Measurements from ENCODE around the gene C2CD4D.

DNA sequence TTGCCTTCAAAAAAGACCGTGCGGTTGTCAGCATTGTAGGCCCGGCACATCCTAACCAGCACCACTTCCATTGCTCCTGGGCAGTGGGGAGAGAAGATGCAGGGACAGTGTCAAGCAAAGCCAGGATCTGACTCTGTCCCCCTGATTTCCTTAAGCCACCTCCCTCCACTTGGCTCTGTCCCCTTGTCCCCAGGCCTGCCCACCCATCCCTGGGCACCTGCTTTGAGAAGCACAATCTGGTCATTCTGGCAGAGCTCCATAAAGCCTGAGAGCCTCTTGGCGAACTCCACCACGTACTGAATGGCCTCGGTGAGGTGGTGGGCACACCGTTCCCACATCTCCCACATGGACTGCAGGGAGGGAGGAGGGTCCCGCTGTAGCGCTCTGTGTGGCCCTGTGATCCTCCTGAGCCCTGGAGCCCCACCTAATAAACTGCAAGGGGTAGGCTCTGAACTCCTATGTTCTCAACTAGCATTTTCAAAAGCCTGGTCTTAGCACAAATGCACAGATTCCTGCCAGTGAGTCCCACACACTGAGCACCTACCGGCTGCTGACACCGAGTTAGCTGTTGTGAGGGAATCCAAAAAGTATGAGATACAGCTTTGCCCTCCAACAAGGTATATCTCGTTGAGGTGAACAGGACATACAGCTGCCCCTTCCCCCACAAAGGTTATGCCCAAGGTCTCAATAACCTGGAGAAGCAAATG, 26.2 kb downstream of the C2CD4D start:
- TF ChIP-seq SALL2 (tag by site-specific recombination; IDR thresholded peaks at IDR 0.05; ENCODE audit: borderline replicate concordance) (no peak), ZNF626 (tag by site-specific recombination; IDR thresholded peaks at IDR 0.05) (no peak), EGR2 (tag by site-specific recombination; IDR thresholded peaks at IDR 0.05; ENCODE audit: low read depth) (no peak), ZNF843 (tag by site-specific recombination; IDR thresholded peaks at IDR 0.05) (no peak), ZNF155 (tag by site-specific recombination; IDR thresholded peaks at IDR 0.05) (no peak), ZBTB7A (tag by site-specific recombination; IDR thresholded peaks at IDR 0.05; ENCODE audit: low read depth) (no peak), ZNF561 (tag by site-specific recombination; IDR thresholded peaks at IDR 0.05; ENCODE audit: borderline replicate concordance) (no peak), ZFP37 (tag by site-specific recombination; IDR thresholded peaks at IDR 0.05) (no peak)
- TF ChIP-seq, protein P1, sequence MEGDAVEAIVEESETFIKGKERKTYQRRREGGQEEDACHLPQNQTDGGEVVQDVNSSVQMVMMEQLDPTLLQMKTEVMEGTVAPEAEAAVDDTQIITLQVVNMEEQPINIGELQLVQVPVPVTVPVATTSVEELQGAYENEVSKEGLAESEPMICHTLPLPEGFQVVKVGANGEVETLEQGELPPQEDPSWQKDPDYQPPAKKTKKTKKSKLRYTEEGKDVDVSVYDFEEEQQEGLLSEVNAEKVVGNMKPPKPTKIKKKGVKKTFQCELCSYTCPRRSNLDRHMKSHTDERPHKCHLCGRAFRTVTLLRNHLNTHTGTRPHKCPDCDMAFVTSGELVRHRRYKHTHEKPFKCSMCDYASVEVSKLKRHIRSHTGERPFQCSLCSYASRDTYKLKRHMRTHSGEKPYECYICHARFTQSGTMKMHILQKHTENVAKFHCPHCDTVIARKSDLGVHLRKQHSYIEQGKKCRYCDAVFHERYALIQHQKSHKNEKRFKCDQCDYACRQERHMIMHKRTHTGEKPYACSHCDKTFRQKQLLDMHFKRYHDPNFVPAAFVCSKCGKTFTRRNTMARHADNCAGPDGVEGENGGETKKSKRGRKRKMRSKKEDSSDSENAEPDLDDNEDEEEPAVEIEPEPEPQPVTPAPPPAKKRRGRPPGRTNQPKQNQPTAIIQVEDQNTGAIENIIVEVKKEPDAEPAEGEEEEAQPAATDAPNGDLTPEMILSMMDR (tag by site-specific recombination; IDR thresholded peaks at IDR 0.05): no peak
- TF ChIP-seq, protein P2, sequence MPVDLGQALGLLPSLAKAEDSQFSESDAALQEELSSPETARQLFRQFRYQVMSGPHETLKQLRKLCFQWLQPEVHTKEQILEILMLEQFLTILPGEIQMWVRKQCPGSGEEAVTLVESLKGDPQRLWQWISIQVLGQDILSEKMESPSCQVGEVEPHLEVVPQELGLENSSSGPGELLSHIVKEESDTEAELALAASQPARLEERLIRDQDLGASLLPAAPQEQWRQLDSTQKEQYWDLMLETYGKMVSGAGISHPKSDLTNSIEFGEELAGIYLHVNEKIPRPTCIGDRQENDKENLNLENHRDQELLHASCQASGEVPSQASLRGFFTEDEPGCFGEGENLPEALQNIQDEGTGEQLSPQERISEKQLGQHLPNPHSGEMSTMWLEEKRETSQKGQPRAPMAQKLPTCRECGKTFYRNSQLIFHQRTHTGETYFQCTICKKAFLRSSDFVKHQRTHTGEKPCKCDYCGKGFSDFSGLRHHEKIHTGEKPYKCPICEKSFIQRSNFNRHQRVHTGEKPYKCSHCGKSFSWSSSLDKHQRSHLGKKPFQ (tag by site-specific recombination; IDR thresholded peaks at IDR 0.05): no peak
- TF ChIP-seq, protein P3, sequence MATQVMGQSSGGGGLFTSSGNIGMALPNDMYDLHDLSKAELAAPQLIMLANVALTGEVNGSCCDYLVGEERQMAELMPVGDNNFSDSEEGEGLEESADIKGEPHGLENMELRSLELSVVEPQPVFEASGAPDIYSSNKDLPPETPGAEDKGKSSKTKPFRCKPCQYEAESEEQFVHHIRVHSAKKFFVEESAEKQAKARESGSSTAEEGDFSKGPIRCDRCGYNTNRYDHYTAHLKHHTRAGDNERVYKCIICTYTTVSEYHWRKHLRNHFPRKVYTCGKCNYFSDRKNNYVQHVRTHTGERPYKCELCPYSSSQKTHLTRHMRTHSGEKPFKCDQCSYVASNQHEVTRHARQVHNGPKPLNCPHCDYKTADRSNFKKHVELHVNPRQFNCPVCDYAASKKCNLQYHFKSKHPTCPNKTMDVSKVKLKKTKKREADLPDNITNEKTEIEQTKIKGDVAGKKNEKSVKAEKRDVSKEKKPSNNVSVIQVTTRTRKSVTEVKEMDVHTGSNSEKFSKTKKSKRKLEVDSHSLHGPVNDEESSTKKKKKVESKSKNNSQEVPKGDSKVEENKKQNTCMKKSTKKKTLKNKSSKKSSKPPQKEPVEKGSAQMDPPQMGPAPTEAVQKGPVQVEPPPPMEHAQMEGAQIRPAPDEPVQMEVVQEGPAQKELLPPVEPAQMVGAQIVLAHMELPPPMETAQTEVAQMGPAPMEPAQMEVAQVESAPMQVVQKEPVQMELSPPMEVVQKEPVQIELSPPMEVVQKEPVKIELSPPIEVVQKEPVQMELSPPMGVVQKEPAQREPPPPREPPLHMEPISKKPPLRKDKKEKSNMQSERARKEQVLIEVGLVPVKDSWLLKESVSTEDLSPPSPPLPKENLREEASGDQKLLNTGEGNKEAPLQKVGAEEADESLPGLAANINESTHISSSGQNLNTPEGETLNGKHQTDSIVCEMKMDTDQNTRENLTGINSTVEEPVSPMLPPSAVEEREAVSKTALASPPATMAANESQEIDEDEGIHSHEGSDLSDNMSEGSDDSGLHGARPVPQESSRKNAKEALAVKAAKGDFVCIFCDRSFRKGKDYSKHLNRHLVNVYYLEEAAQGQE (tag by site-specific recombination; IDR thresholded peaks at IDR 0.05): no peak
- TF ChIP-seq, protein P4, sequence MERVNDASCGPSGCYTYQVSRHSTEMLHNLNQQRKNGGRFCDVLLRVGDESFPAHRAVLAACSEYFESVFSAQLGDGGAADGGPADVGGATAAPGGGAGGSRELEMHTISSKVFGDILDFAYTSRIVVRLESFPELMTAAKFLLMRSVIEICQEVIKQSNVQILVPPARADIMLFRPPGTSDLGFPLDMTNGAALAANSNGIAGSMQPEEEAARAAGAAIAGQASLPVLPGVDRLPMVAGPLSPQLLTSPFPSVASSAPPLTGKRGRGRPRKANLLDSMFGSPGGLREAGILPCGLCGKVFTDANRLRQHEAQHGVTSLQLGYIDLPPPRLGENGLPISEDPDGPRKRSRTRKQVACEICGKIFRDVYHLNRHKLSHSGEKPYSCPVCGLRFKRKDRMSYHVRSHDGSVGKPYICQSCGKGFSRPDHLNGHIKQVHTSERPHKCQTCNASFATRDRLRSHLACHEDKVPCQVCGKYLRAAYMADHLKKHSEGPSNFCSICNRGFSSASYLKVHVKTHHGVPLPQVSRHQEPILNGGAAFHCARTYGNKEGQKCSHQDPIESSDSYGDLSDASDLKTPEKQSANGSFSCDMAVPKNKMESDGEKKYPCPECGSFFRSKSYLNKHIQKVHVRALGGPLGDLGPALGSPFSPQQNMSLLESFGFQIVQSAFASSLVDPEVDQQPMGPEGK (tag by site-specific recombination; IDR thresholded peaks at IDR 0.05): no peak

Data from HEK293 (cell line).